Measurements from ENCODE around the gene SHROOM3.
A peak's percentile ranks its signal among the peaks of the same experiment; 100 is the strongest.
"Not testable (repeated sequence)": the region's sequence is repeated elsewhere in the genome, so short reads cannot be mapped to it uniquely, and the experiment has no call there.

Gene SHROOM3

GRCh38 chr4:76596713-76597112 is 161.7 kb downstream of the SHROOM3 start:
- FAIRE-seq, result no peak

DNA sequence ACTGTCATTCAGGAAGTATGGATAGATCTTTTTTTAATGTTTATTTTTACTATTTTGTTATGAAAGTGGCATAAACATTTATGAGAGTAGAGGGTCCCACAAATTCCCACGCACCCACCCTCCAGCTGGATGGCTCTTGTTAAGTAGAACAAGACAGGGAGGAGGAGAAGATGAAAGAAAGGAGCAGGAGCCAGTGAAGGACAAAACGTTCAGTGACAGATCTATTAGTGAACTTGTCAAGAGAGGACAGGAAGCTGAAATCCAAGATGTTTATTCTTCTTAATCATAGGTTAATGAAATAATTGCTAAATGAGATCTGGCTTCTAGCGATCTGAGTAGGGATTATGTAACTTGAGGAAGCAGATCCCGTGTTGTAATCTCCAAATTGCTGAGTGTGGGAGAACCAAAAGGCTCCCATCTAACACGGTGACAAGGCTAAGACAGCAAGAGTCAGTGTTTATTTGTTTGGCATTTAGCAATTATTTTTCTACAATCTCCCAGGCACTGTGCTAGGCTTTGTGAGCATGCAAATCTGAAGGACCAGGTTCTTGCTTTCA is 162.5 kb downstream of the SHROOM3 start:
- no peak for FAIRE-seq

DNA sequence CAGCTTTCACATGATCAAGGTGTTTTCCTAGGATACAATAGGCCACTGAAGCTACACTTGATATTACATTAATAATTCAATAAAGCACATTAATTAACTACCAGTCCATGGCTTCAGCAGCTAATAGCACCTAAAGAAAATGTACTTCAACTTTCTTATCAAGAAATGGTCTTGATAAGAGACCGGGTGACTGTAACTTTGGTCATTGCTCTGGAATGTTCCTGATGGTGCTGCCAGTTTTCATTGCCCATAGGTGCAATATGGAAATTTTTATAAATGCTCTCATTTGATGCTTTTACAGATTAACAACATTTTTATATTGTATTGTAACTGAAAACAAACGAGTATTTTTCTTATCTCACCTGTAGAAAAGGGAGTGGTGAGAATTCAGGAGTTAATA is 165.4 kb downstream of the SHROOM3 start:
- peak; percentile 10 for FAIRE-seq

GRCh38 chr4:76601791-76602190 is 166.8 kb downstream of the SHROOM3 start:
- FAIRE-seq, result no peak

DNA sequence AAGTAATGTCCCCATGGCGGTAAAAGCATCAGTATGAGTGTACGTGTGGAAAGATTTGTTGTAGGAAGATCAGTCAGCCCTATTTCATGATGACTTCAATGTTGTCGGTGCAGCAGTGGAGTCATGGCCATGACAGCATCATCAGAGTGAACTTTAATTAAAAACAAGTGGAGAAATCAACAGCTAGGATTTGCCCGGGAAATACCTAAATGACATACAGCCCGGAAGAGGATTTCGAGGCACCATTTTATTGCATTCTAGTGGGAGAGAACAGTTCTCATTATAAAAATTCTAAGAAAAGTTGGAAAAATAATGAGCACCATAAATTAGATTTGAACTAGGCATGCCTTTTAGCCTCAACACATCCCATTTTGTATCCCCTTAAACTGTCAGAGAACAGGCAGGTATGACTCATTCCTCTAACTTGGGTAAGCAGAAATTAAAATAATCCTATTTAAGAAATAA is 170.1 kb downstream of the SHROOM3 start:
- FAIRE-seq, result no peak

GRCh38 chr4:76606645-76607265 is 171.7 kb downstream of the SHROOM3 start:
- no peak for FAIRE-seq

- FAIRE-seq, result no peak
These were observed 172.3 kb downstream of the SHROOM3 start for GRCh38 chr4:76607266-76607799.

GRCh38 chr4:76607846-76608245 is 172.8 kb downstream of the SHROOM3 start:
- FAIRE-seq, result no peak

GRCh38 chr4:76608549-76608948 is 173.5 kb downstream of the SHROOM3 start:
- not testable (repeated sequence) for FAIRE-seq

- FAIRE-seq, result no peak
These were observed 175.9 kb downstream of the SHROOM3 start for GRCh38 chr4:76610751-76611547.

GRCh38 chr4:76611616-76612207 is 176.7 kb downstream of the SHROOM3 start:
- no peak for FAIRE-seq

GRCh38 chr4:76614589-76614988 is 179.6 kb downstream of the SHROOM3 start:
- no peak for FAIRE-seq

DNA sequence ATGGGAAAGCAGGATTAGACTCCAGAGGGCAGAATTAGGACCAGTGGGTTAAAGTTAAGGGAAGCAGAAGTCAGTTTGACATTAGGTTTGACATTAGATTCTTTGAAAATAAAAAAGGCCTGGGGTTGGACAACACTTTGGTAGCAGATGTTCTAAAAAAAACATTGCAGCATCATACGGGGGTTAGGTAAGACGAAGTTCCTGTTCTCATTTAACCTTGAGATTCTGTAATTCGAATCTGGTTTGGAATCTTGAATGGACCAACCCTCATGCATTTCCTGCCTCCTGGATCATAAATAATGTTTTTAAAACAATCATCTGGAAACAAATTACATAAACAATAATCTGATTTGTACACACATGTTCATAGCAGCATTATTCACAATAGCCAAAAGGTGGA is 181.0 kb downstream of the SHROOM3 start:
- FAIRE-seq, result no peak

- FAIRE-seq, result no peak
These were observed 181.5 kb downstream of the SHROOM3 start for GRCh38 chr4:76616526-76616925.

DNA sequence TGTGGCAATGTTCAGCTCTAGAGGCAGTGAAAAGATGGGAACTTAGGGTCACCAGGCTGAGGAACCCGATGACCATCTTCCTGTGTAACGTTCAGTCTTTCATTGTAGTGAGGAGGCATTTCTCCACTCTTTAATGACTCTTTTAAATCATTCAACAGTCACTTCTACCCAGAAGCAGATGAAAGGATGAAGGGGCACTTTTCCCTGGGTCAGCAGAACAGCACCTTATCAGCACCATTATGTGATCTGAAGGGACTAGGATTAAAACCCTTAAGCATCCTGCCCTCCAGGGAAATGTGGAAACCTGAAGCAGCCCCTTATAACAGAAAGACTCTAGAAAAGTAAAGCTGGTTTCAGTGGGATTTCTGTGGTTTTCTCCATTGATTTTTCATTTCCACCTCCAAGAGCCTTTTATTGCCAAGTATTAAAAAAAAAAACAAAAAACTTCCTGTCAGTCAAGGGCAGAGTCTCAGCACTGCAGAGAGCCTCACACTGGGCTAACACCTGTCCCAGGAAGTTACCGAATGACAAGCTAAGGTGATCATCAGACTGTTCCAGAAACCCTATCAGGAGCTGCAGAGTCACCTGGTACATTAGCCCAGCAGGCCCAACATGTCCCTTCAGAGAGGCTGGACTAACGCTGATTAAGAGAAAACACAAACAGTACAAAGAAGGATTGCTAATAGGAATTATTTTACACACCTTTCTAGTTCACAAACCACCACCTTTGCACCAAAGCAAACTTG is 185.9 kb downstream of the SHROOM3 start:
- FAIRE-seq, result no peak

DNA sequence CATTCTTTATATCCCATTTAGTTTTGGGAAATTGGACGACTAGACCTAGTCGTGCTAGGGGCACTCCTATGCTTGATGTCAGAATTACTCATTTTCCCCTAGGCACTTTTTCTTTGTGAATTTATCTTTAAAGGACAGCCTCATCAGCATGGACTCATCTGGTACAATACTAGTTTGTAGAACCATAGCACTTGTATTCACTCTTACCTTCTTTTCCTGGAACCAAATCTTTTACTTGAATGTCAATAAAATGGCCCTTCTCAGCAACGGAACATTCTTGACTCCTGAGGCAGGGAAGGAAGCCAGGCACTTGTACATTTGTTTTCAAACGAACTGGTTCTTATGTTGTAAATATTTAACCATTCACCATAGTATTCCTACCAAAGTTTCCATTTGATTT is 187.1 kb downstream of the SHROOM3 start:
- no peak for FAIRE-seq

DNA sequence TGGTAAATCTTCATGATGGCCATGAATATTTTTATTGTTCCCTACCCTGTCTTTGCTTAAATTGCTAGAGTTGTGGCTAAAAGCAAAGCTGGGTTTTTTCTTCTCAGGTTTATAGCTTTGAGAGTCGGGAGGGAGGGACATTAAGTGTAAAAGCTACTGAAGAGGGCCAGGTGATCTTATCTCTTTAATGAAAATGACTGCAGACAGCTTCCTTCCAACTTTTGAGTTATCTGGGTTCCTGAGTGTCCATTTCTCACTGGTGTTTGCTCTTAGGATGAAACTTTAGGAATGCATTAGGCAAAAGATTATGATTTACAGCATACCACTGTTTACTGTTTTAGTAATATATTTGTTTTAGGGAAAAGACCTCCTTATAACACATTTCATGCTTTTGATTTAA is 187.7 kb downstream of the SHROOM3 start:
- FAIRE-seq, result no peak

DNA sequence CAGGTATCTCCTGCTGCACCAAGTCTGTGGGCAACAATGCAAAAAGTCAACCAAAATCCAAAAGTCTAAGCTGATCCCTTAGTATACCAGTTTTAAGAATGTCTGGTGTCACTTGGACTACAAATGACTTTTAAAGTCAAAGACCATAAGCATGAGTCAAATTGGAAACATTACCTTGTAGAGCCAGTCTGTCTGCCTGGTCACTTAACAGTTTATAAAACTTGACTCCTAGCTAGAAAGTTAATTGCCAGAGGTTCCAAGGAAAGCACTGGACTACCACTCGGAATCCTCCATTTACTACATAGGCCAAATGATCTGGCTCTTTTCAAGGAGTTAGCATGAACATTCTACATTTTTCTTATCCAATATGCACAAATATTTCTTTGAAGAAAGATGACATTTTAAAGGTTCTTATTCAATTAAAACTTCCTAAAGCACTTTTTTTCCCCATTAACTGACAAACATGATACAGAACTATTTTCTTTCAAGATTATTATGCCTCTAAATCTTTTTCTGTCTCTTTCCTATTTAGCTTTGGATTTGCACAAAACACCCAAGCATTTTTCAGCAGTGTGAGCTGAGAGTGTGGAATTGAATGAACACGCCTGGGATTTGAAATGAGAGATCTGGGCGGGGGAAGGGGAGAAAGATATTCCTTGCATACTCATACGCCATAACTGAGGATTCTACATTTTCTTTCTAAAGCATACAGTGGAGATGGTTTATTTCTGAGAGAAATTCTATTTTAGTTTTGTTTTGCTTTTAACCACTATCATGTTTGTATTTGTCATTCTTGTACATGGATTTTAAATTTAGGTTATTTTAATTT is 188.4 kb downstream of the SHROOM3 start:
- no peak for FAIRE-seq

GRCh38 chr4:76624241-76624681 is 189.2 kb downstream of the SHROOM3 start:
- no peak for FAIRE-seq

DNA sequence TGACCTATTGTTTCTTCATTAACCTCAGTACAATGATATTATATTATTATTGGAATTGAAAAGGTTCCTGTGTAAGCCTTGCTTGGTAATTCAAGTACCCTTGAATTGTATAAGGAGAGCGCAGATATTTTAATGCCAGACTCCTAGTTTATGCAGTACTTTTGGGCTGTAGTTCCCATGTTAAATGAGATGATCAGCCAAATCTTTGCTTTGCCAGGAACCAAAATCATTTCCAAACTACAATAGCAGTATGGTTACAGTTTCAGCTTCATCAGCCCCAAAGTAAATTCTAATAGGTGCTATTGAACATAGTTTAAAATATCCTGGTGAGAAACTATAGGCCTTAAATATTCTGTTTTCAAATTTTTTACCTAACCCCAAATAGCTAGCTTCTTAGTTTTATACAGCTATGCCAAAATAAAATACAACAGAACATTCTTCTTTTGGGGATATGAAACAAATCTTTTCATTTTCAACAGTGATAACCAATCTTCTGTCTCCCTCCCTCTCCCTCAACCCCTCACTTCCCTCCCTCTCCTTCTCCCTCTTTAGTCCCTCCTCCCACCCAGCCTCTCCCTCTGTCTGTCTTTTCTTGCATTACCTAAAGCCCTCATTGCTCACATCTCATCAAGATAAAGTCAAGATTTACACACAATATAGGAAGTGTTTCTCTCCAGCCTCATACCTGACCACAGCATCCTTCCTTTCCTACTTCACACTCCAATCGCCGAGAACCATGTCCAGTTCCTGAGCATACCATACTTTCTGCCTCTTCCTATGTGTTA is 190.1 kb downstream of the SHROOM3 start:
- no peak for FAIRE-seq

Data from colon (tissue), 2 donors.